Breast epithelium (tissue), 3 donors: ENCODE data around the gene HIP1.

Experiments used
- POLR2A ChIP-seq: fragments of 450-650 bp; IDR thresholded peaks from one replicate; pipeline ENCODE4 v1.6.1; 2016; ENCODE audit warnings: antibody characterized with exemption, mild to moderate bottlenecking, moderate library complexity
- TF ChIP-seq, protein P1 (sequence below), 3 donors: fragments of 450-650 bp; IDR thresholded peaks; one replicate each; pipeline ENCODE4 v1.5.1; 2016 to 2017; ENCODE audit warnings: antibody characterized with exemption in 3 of 3, mild to moderate bottlenecking in 3 of 3, moderate library complexity in 3 of 3

DNA sequence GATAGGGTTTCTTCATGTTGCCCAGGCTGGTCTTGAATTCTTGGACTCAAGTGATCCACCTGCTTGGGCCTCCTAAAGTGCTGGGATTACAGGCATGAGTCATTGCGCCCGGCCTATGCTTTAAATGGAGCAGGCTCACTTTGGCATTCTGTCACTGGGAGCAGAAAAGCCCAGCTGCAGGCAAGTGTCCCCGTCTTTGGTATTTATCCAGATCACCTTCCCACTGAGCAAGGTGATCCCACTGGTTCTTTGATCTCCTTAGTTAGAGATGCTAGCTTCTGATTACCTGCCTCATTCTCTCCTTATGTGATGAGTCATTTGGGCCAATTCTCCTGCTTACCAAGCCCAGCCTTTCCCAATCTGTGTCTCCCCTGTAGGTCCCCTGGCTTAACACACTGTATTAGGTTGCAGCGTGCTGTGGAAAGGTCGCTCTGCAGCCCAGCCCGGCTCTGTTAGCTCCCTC is 207.4 kb downstream of the HIP1 start:
- TF ChIP-seq, protein P1, sequence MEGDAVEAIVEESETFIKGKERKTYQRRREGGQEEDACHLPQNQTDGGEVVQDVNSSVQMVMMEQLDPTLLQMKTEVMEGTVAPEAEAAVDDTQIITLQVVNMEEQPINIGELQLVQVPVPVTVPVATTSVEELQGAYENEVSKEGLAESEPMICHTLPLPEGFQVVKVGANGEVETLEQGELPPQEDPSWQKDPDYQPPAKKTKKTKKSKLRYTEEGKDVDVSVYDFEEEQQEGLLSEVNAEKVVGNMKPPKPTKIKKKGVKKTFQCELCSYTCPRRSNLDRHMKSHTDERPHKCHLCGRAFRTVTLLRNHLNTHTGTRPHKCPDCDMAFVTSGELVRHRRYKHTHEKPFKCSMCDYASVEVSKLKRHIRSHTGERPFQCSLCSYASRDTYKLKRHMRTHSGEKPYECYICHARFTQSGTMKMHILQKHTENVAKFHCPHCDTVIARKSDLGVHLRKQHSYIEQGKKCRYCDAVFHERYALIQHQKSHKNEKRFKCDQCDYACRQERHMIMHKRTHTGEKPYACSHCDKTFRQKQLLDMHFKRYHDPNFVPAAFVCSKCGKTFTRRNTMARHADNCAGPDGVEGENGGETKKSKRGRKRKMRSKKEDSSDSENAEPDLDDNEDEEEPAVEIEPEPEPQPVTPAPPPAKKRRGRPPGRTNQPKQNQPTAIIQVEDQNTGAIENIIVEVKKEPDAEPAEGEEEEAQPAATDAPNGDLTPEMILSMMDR (IDR thresholded peaks at IDR 0.05): no peak
- no peak for TF ChIP-seq POLR2A
